Measurements from ENCODE around the gene ZKSCAN7.
"Not testable (repeated sequence)": the region's sequence is repeated elsewhere in the genome, so short reads cannot be mapped to it uniquely, and the experiment has no call there.

Gene ZKSCAN7

GRCh38 chr3:44568561-44568960 lies 13.6 kb downstream of the ZKSCAN7 start:
- DNase-seq (ENCODE audit: low read depth, low spot score): peak; percentile 71
- in situ Hi-C loops (cut with HindIII; ENCODE audit: low sequenced_read_pairs): no loop called here
- no peak for TF ChIP-seq CTCF (IDR thresholded peaks at IDR 0.05; ENCODE audit: low read depth, low read length)
- H3K4me3 ChIP-seq (ENCODE audit: low read depth, low read length): no peak overlapping the region

- H3K4me3 ChIP-seq (ENCODE audit: low read depth, low read length): no peak overlapping the region
- in situ Hi-C loops (cut with HindIII; ENCODE audit: low sequenced_read_pairs): no loop called here
- no peak for TF ChIP-seq CTCF (IDR thresholded peaks at IDR 0.05; ENCODE audit: low read depth, low read length)
- DNase-seq (ENCODE audit: low read depth, low spot score): no peak
These were observed 16.0 kb downstream of the ZKSCAN7 start for GRCh38 chr3:44571024-44571423.

GRCh38 chr3:44576613-44577012 lies 21.6 kb downstream of the ZKSCAN7 start:
- no peak for DNase-seq (ENCODE audit: low read depth, low spot score)
- H3K4me3 ChIP-seq (ENCODE audit: low read depth, low read length): no peak overlapping the region
- no peak for TF ChIP-seq CTCF (IDR thresholded peaks at IDR 0.05; ENCODE audit: low read depth, low read length)
- in situ Hi-C loops (cut with HindIII; ENCODE audit: low sequenced_read_pairs): no loop called here

GRCh38 chr3:44577354-44577952 lies 22.5 kb downstream of the ZKSCAN7 start:
- H3K4me3 ChIP-seq (ENCODE audit: low read depth, low read length); DNase-seq (ENCODE audit: low read depth, low spot score); in situ Hi-C loops (cut with HindIII; ENCODE audit: low sequenced_read_pairs): not testable (repeated sequence)

GRCh38 chr3:44578316-44578715 lies 23.3 kb downstream of the ZKSCAN7 start:
- in situ Hi-C loops (cut with HindIII; ENCODE audit: low sequenced_read_pairs); DNase-seq (ENCODE audit: low read depth, low spot score); H3K4me3 ChIP-seq (ENCODE audit: low read depth, low read length): not testable (repeated sequence)

GRCh38 chr3:44578924-44579515 lies 24.0 kb downstream of the ZKSCAN7 start:
- DNase-seq (ENCODE audit: low read depth, low spot score); in situ Hi-C loops (cut with HindIII; ENCODE audit: low sequenced_read_pairs); H3K4me3 ChIP-seq (ENCODE audit: low read depth, low read length): not testable (repeated sequence)

GRCh38 chr3:44579749-44580148 lies 24.8 kb downstream of the ZKSCAN7 start:
- DNase-seq (ENCODE audit: low read depth, low spot score); H3K4me3 ChIP-seq (ENCODE audit: low read depth, low read length); in situ Hi-C loops (cut with HindIII; ENCODE audit: low sequenced_read_pairs): not testable (repeated sequence)

GRCh38 chr3:44580971-44581370 lies 26.0 kb downstream of the ZKSCAN7 start:
- in situ Hi-C loops (cut with HindIII; ENCODE audit: low sequenced_read_pairs): not testable (repeated sequence)

GRCh38 chr3:44584646-44585501 lies 29.9 kb downstream of the ZKSCAN7 start, which contains the start of gene ZNF660:
ZNF660 (plus strand) TSS chr3:44584964; CDS start chr3:44594194, 9,230 bp downstream.
- no peak for TF ChIP-seq CTCF (IDR thresholded peaks at IDR 0.05; ENCODE audit: low read depth, low read length)
- DNase-seq (ENCODE audit: low read depth, low spot score): peak; percentile 85
- in situ Hi-C loops (cut with HindIII; ENCODE audit: low sequenced_read_pairs): no loop called here
- peak within 1 kb of the TSS; percentile 72 for H3K4me3 ChIP-seq (ENCODE audit: low read depth, low read length)

More at GRCh38 chr3:44580971-44581370, 26.0 kb downstream of the ZKSCAN7 start:
- not testable (repeated sequence) for DNase-seq (ENCODE audit: low read depth, low spot score); H3K4me3 ChIP-seq (ENCODE audit: low read depth, low read length)
